GM12878 (cell line): ENCODE results near the gene TRAPPC6A. TPM values are rescaled to one million over a fixed set of nuclear protein-coding genes. Genes with fewer than 3 reads are reported as not detected.

Source experiments
- CEBPZ ChIP-seq: fragments of 150-350 bp; IDR thresholded peaks from 2 replicates; pipeline ENCODE4 v1.6.1; 2016; ENCODE audit warnings: low read depth, low read length
- GATAD2B ChIP-seq: fragments of 450-650 bp; conservative IDR thresholded peaks from 2 replicates; pipeline ENCODE4 v1.6.1; 2017; ENCODE audit warnings: low read depth, mild to moderate bottlenecking, moderate library complexity
- MYC ChIP-seq: IDR thresholded peaks from 2 replicates; pipeline ENCODE4 v1.6.1; 2011; ENCODE audit warnings: mild to moderate bottlenecking, low read length, moderate library complexity, inconsistent platforms; ENCODE audit not compliant: insufficient read depth, insufficient replicate concordance, insufficient read length, severe bottlenecking
- REST ChIP-seq: IDR thresholded peaks from 2 replicates; pipeline ENCODE4 v1.6.1; 2012; ENCODE audit warnings: mild to moderate bottlenecking, low read depth, low read length
- SIN3A ChIP-seq: IDR thresholded peaks from 2 replicates; pipeline ENCODE4 v1.6.1; 2012; ENCODE audit warnings: low read depth, low read length, improper control_type of control experiment
- YY1 ChIP-seq: IDR thresholded peaks from 2 replicates; pipeline ENCODE4 v1.6.1; 2011; ENCODE audit warnings: low read depth, mild to moderate bottlenecking, low read length
- polyA plus RNA-seq, 11 experiments: library from polyadenylated mRNA; depleted of rRNA in 4 of 11; unstranded in 6 of 11; stranded (reverse) in 5 of 11; fragments of >200 nt; fragmentation: Nextera tagmentation in 4 of 11; fragmentation: Illumina TruSeq in 1 of 11; extraction: Ambion mirVana in 4 of 11; extraction: Trizol in 1 of 11; gene quantifications; 1 replicate in 1 of 11; 2 replicates in 10 of 11; pipeline versions ENCODE4 v1.2.1 to v1.2.3, GENCODE V29; 2011 to 2016; ENCODE audit warnings: inconsistent platforms in 2 of 11, missing spikeins in 2 of 11, low read depth in 1 of 11
- total RNA-seq, 4 experiments: library from RNA; depleted of rRNA in 3 of 4; stranded (reverse); fragments of >200 nt in 3 of 4; fragmentation: Illumina TruSeq in 1 of 4; extraction: Trizol in 1 of 4; gene quantifications; 2 replicates each; pipeline versions ENCODE4 v1.2.1 to v1.2.3, GENCODE V29; 2013 to 2021
- TF ChIP-seq, protein P1 (sequence below): fragments of 450-650 bp; IDR thresholded peaks from 2 replicates; pipeline ENCODE4 v1.6.1; 2017; ENCODE audit warnings: mild to moderate bottlenecking, low read depth, inconsistent platforms; ENCODE audit not compliant: poor library complexity, severe bottlenecking
- TF ChIP-seq, protein P2 (sequence below): fragments of 450-650 bp; IDR thresholded peaks from 2 replicates; pipeline ENCODE4 v1.6.1; 2017; ENCODE audit warnings: mild to moderate bottlenecking

The TRAPPC6A gene
- total and polyA plus RNA-seq, 10 of the 15 experiments (the other 5 are each of a cell fraction or from before 2014, with no cell fraction given): 1.8 to 83.9 (median 35.8) TPM

- TF ChIP-seq CEBPZ (no peak), SIN3A (no peak), REST (no peak), MYC (no peak), GATAD2B (no peak), YY1 (no peak)
- TF ChIP-seq, protein P1, sequence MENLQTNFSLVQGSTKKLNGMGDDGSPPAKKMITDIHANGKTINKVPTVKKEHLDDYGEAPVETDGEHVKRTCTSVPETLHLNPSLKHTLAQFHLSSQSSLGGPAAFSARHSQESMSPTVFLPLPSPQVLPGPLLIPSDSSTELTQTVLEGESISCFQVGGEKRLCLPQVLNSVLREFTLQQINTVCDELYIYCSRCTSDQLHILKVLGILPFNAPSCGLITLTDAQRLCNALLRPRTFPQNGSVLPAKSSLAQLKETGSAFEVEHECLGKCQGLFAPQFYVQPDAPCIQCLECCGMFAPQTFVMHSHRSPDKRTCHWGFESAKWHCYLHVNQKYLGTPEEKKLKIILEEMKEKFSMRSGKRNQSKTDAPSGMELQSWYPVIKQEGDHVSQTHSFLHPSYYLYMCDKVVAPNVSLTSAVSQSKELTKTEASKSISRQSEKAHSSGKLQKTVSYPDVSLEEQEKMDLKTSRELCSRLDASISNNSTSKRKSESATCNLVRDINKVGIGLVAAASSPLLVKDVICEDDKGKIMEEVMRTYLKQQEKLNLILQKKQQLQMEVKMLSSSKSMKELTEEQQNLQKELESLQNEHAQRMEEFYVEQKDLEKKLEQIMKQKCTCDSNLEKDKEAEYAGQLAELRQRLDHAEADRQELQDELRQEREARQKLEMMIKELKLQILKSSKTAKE: no peak
- TF ChIP-seq, protein P2, sequence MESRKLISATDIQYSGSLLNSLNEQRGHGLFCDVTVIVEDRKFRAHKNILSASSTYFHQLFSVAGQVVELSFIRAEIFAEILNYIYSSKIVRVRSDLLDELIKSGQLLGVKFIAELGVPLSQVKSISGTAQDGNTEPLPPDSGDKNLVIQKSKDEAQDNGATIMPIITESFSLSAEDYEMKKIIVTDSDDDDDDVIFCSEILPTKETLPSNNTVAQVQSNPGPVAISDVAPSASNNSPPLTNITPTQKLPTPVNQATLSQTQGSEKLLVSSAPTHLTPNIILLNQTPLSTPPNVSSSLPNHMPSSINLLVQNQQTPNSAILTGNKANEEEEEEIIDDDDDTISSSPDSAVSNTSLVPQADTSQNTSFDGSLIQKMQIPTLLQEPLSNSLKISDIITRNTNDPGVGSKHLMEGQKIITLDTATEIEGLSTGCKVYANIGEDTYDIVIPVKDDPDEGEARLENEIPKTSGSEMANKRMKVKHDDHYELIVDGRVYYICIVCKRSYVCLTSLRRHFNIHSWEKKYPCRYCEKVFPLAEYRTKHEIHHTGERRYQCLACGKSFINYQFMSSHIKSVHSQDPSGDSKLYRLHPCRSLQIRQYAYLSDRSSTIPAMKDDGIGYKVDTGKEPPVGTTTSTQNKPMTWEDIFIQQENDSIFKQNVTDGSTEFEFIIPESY: no peak
Measured at GRCh38 chr19:45130236-45130635, 47.8 kb downstream of the TRAPPC6A start (continued).
